Endothelial cell of umbilical vein (primary cell): ENCODE measurements around the gene USP30. TPM values are rescaled to one million over a fixed set of nuclear protein-coding genes. Genes with fewer than 3 reads are reported as not detected.

Source experiments
- BruUV-seq: library from RNA; stranded (reverse); fragments of 400-500 nt; replicated peaks from 2 replicates; lab custom pipeline; 2021; lab: Mats Ljungman, UMichigan
- CTCF ChIA-PET: fragments of 300-600, 350-600 bp; sonication (Branson Sonifier 250); formaldehyde crosslinking; loops from one replicate; lab custom pipeline; 2021; ENCODE audit warnings: antibody characterized with exemption, inconsistent platforms; lab: Charles Lee
- POLR2A ChIA-PET: fragments of 300-600, 350-600 bp; sonication (Branson Sonifier 250); formaldehyde crosslinking; loops from one replicate; lab custom pipeline; 2021; ENCODE audit warnings: antibody characterized with exemption, inconsistent platforms; lab: Charles Lee
- DNase-seq: peaks from one replicate; pipeline ENCODE4 v3.0.0-alpha.2; 2011; ENCODE audit warnings: low read depth, low spot score
- FAIRE-seq: peaks from 2 replicates; lab custom pipeline; 2011; peaks lifted over from hg19 to GRCh38; lab: Jason Lieb, UNC
- H2AFZ ChIP-seq: 2 replicates; pipeline ENCODE4 v1.6.0; 2012; ENCODE audit warnings: low read depth, low read length, control low read depth, inconsistent platforms
- H3K27ac ChIP-seq: 2 replicates; pipeline ENCODE4 v1.5.1; 2011; ENCODE audit warnings: low read depth, mild to moderate bottlenecking, control low read depth, low read length, moderate library complexity; ENCODE audit not compliant: insufficient read depth
- H3K27me3 ChIP-seq, 2 experiments: 2 replicates each; pipeline versions ENCODE4 v1.6.0 to v1.6.1; 2011; ENCODE audit warnings: low read length in 2 of 2, mixed read lengths in 1 of 2; ENCODE audit not compliant: control insufficient read depth in 2 of 2, insufficient read depth in 2 of 2
- H3K36me3 ChIP-seq, 2 experiments: 2 replicates in 1 of 2; 3 replicates in 1 of 2; pipeline ENCODE4 v1.5.1; 2011; ENCODE audit warnings: low read length in 2 of 2, mild to moderate bottlenecking in 1 of 2, moderate library complexity in 1 of 2; ENCODE audit not compliant: control insufficient read depth in 2 of 2, insufficient read depth in 2 of 2; ENCODE audit errors: extremely low read depth in 1 of 2
- H3K4me1 ChIP-seq: 3 replicates; pipeline ENCODE4 v1.5.1; 2011; ENCODE audit warnings: mild to moderate bottlenecking, low read length; ENCODE audit not compliant: control insufficient read depth, insufficient read depth; ENCODE audit errors: extremely low read depth
- H3K4me2 ChIP-seq: 2 replicates; pipeline ENCODE4 v1.6.1; 2011; ENCODE audit warnings: low read length, control low read depth, mixed read lengths; ENCODE audit not compliant: insufficient read depth
- H3K4me3 ChIP-seq, 3 experiments: fragments of 200-600 bp in 1 of 3; sonication (generic), shearing (Covaris generic) in 1 of 3; replicated peaks in 1 of 3; 2 replicates each; pipeline ENCODE4 v1.5.1; 2011 to 2016; ENCODE audit warnings: control low read depth in 3 of 3, low read length in 3 of 3, mild to moderate bottlenecking in 2 of 3, inconsistent platforms in 1 of 3, low read depth in 1 of 3, moderate library complexity in 1 of 3; ENCODE audit not compliant: insufficient read depth in 1 of 3
- H3K79me2 ChIP-seq: 2 replicates; pipeline ENCODE4 v1.6.0; 2012; ENCODE audit warnings: low read length, inconsistent platforms; ENCODE audit not compliant: control insufficient read depth, insufficient read depth
- H3K9ac ChIP-seq: replicated peaks from 2 replicates; pipeline ENCODE3; 2011; ENCODE audit warnings: low read length, control low read depth; ENCODE audit not compliant: insufficient read depth; ENCODE audit errors: extremely low read depth
- H3K9me1 ChIP-seq: replicated peaks from 3 replicates; pipeline ENCODE4 v1.6.0; 2011; ENCODE audit warnings: mild to moderate bottlenecking, low read length; ENCODE audit not compliant: control insufficient read depth, insufficient read depth; ENCODE audit errors: extremely low read depth
- H3K9me3 ChIP-seq: replicated peaks from 2 replicates; pipeline ENCODE4 v1.5.1; 2012; ENCODE audit warnings: low read length, inconsistent platforms; ENCODE audit not compliant: control insufficient read depth, insufficient read depth
- H4K20me1 ChIP-seq: replicated peaks from 2 replicates; pipeline ENCODE3; 2011; ENCODE audit warnings: mild to moderate bottlenecking, low read length; ENCODE audit not compliant: control insufficient read depth, insufficient read depth; ENCODE audit errors: extremely low read depth
- GATA2 ChIP-seq: IDR thresholded peaks from 2 replicates; pipeline ENCODE4 v1.7.0; 2011; ENCODE audit warnings: low read depth, mild to moderate bottlenecking, moderate library complexity, mixed read lengths, low read length; ENCODE audit not compliant: insufficient read length, insufficient read depth
- MAX ChIP-seq: IDR thresholded peaks from 2 replicates; pipeline ENCODE4 v1.6.1; 2011; ENCODE audit not compliant: insufficient read depth, insufficient read length
- MYC ChIP-seq: IDR thresholded peaks from one replicate; pipeline ENCODE4 v1.6.1; 2011; ENCODE audit warnings: mild to moderate bottlenecking, low read depth, low read length
- POLR2A ChIP-seq: IDR thresholded peaks from 2 replicates; pipeline ENCODE4 v1.6.1; 2012; ENCODE audit warnings: low read depth, mild to moderate bottlenecking, control low read depth, low read length
- POLR2AphosphoS5 ChIP-seq: IDR thresholded peaks from 2 replicates; pipeline ENCODE4 v1.6.1; 2012; ENCODE audit warnings: low read depth, mild to moderate bottlenecking, control low read depth, low read length, moderate library complexity; ENCODE audit not compliant: insufficient read depth
- dilution Hi-C: fragments of 300-500 bp; cut with MboI; formaldehyde crosslinking; loops from one replicate; pipeline ENCODE4 v1.15.0; 2019; ENCODE audit warnings: low sequenced_read_pairs; ENCODE audit not compliant: extremely low pct_ligation_motif_present
- intact Hi-C: fragments of 100-400 bp; cut with micrococcal nuclease; formaldehyde crosslinking; loops from one replicate; pipeline ENCODE4 v1.10.0; 2022
- polyA plus RNA-seq, 4 experiments: library from polyadenylated mRNA; depleted of rRNA in 3 of 4; stranded (reverse) in 3 of 4; unstranded in 1 of 4; fragments of >200 nt; gene quantifications; 2 replicates each; pipeline versions ENCODE4 v1.2.1 to v1.2.3, GENCODE V29; 2011 to 2012; ENCODE audit warnings: missing spikeins in 1 of 4
- total RNA-seq: library from RNA; stranded (reverse); gene quantifications from 2 replicates; pipeline ENCODE4 v1.2.3, GENCODE V29; 2021

USP30 gene
- total and polyA plus RNA-seq, 2 donors (not counting 3 experiments of a cell fraction or from before 2014, with no cell fraction given): 14.2 to 24.3 TPM

- Histone ChIP-seq H3K4me3 (no peak overlapping the region), H4K20me1 (peaks cover 2% of the 10 kb centered on the region), H3K4me1 (no peaks in the 10 kb centered on the region), H3K9ac (no peak overlapping the region), H2AFZ (no peak overlapping the region), H3K27me3 (no peaks in the 10 kb centered on the region), H3K27ac (no peak overlapping the region), H3K9me1 (no peaks in the 10 kb centered on the region), H3K36me3 (no peaks in the 10 kb centered on the region), H3K4me2 (no peak overlapping the region), H3K9me3 (no peaks in the 10 kb centered on the region), H3K79me2 (no peaks in the 10 kb centered on the region)
- DNase-seq (no peak), FAIRE-seq (no peak)
- intact Hi-C loops (no loop called here), dilution Hi-C loops (no loop called here)
- ChIA-PET CTCF (no interaction called here), POLR2A (no interaction called here)
- BruUV-seq: no TSS peak
- TF ChIP-seq POLR2AphosphoS5 (no peak), POLR2A (no peak), MYC (no peak)
Observed at GRCh38 chr12:109020146-109020795, 32.1 kb upstream of the USP30 start.

GRCh38 chr12:109020796-109021380 is 31.5 kb upstream of the USP30 start, which contains the start of gene SVOP:
Gene SVOP (minus strand): TSS chr12:109021068. CDS start chr12:109020868, 200 bp downstream.
- Histone ChIP-seq H3K9me1 (no peaks in the 10 kb centered on the region), H3K4me2 (no peak within 1 kb of the TSS), H3K27ac (no peak within 1 kb of the TSS), H3K9ac (no peak within 1 kb of the TSS), H3K36me3 (no peaks in the 10 kb centered on the region), H4K20me1 (peaks cover 2% of the 10 kb centered on the region), H3K4me1 (no peaks in the 10 kb centered on the region), H2AFZ (no peak within 1 kb of the TSS), H3K27me3 (no peaks in the 10 kb centered on the region), H3K4me3 (no peak within 1 kb of the TSS), H3K79me2 (no peaks in the 10 kb centered on the region), H3K9me3 (no peaks in the 10 kb centered on the region)
- no TSS peak for BruUV-seq
- dilution Hi-C loops (no loop called here), intact Hi-C loops (loop anchor here (1.0 kb wide), 1 partner anchor 90 kb away; no protein-coding TSS in a partner anchor)
- DNase-seq: peak; percentile 75
- CTCF ChIA-PET: no interaction called here
- peak; percentile 76 for FAIRE-seq
- TF ChIP-seq GATA2: no peak
- peak; percentile 9 for TF ChIP-seq MAX
- POLR2A ChIA-PET: no interaction called here
